ENCODE results near the gene RAP2B.

Gene RAP2B

GRCh38 chr3:153158189-153158588, 3.8 kb upstream of the RAP2B start:
- H3K36me3 ChIP-seq (ENCODE audit: insufficient read depth, low read length), result no peaks in the 10 kb centered on the region
- no peak overlapping the region for H3K4me3 ChIP-seq (ENCODE audit: low read depth, low read length, poor library complexity, severe bottlenecking)
- H3K27me3 ChIP-seq (ENCODE audit: insufficient read depth, low read length), result no peaks in the 10 kb centered on the region; the same call in 1 of the 2 replicates
- H3K9me2 ChIP-seq (ENCODE audit: low read depth, low read length), result no peaks in the 10 kb centered on the region
- H3K79me2 ChIP-seq (ENCODE audit: insufficient read depth, low read length), result peaks cover 1% of the 10 kb centered on the region; the same call in 1 of the 2 replicates
- no peak overlapping the region for H3K9ac ChIP-seq (ENCODE audit: low read length)
- no peak overlapping the region for H3K27ac ChIP-seq (ENCODE audit: low read depth, low read length, poor library complexity, severe bottlenecking)
- no peak overlapping the region for H2AFZ ChIP-seq (ENCODE audit: low read length)
- H3F3A ChIP-seq (ENCODE audit: insufficient read depth, low read length), result no peaks in the 10 kb centered on the region
- no peaks in the 10 kb centered on the region for H3K9me3 ChIP-seq (ENCODE audit: low read length)
- H4K20me1 ChIP-seq (ENCODE audit: insufficient read depth, low read length), result no peaks in the 10 kb centered on the region
- H3K4me1 ChIP-seq (ENCODE audit: insufficient read depth, low read length, severe bottlenecking), result peaks cover 11% of the 10 kb centered on the region
- no peak for TF ChIP-seq EZH2 (IDR thresholded peaks at IDR 0.05; ENCODE audit: borderline replicate concordance, low read length)
- TF ChIP-seq CTCF (IDR thresholded peaks at IDR 0.05; ENCODE audit: low read length), result no peak
- H3K4me2 ChIP-seq (ENCODE audit: low read length), result no peak overlapping the region

GRCh38 chr3:153158961-153159735, 2.9 kb upstream of the RAP2B start:
- no peaks in the 10 kb centered on the region for H3K9me3 ChIP-seq (ENCODE audit: low read length)
- H3K9ac ChIP-seq (ENCODE audit: low read length), result no peak overlapping the region
- TF ChIP-seq CTCF (IDR thresholded peaks at IDR 0.05; ENCODE audit: low read length) (no peak), EZH2 (IDR thresholded peaks at IDR 0.05; ENCODE audit: borderline replicate concordance, low read length) (no peak)
- peaks cover 5% of the 10 kb centered on the region; the same call in 1 of the 2 replicates for H3K79me2 ChIP-seq (ENCODE audit: insufficient read depth, low read length)
- no peaks in the 10 kb centered on the region for H3K36me3 ChIP-seq (ENCODE audit: insufficient read depth, low read length)
- H3F3A ChIP-seq (ENCODE audit: insufficient read depth, low read length), result no peaks in the 10 kb centered on the region
- H3K27me3 ChIP-seq (ENCODE audit: insufficient read depth, low read length), result no peaks in the 10 kb centered on the region; the same call in 1 of the 2 replicates
- peaks cover 20% of the 10 kb centered on the region for H3K4me1 ChIP-seq (ENCODE audit: insufficient read depth, low read length, severe bottlenecking)
- H3K27ac ChIP-seq (ENCODE audit: low read depth, low read length, poor library complexity, severe bottlenecking), result no peak overlapping the region
- H3K4me2 ChIP-seq (ENCODE audit: low read length), result no peak overlapping the region
- H3K4me3 ChIP-seq (ENCODE audit: low read depth, low read length, poor library complexity, severe bottlenecking), result no peak overlapping the region
- no peaks in the 10 kb centered on the region for H4K20me1 ChIP-seq (ENCODE audit: insufficient read depth, low read length)
- no peak overlapping the region for H2AFZ ChIP-seq (ENCODE audit: low read length)
- H3K9me2 ChIP-seq (ENCODE audit: low read depth, low read length), result no peaks in the 10 kb centered on the region

- H2AFZ ChIP-seq (ENCODE audit: low read length), result peak overlapping the region; percentile 42; the same call in 1 of the 2 replicates
- H3K4me2 ChIP-seq (ENCODE audit: low read length), result peak overlapping the region; percentile 97
- no peaks in the 10 kb centered on the region for H3K27me3 ChIP-seq (ENCODE audit: insufficient read depth, low read length)
- H3K9me3 ChIP-seq (ENCODE audit: low read length), result no peaks in the 10 kb centered on the region
- H4K20me1 ChIP-seq (ENCODE audit: insufficient read depth, low read length), result no peaks in the 10 kb centered on the region
- peak overlapping the region; percentile 69 for H3K27ac ChIP-seq (ENCODE audit: low read depth, low read length, poor library complexity, severe bottlenecking)
- no peaks in the 10 kb centered on the region for H3K36me3 ChIP-seq (ENCODE audit: insufficient read depth, low read length)
- TF ChIP-seq EZH2 (IDR thresholded peaks at IDR 0.05; ENCODE audit: borderline replicate concordance, low read length) (no peak), CTCF (IDR thresholded peaks at IDR 0.05; ENCODE audit: low read length) (no peak)
- peaks cover 28% of the 10 kb centered on the region for H3K4me1 ChIP-seq (ENCODE audit: insufficient read depth, low read length, severe bottlenecking)
- peak overlapping the region; percentile 75; the same call in 1 of the 2 replicates for H3K9ac ChIP-seq (ENCODE audit: low read length)
- H3K9me2 ChIP-seq (ENCODE audit: low read depth, low read length), result no peaks in the 10 kb centered on the region
- H3K79me2 ChIP-seq (ENCODE audit: insufficient read depth, low read length), result peaks cover 10% of the 10 kb centered on the region
- peak overlapping the region; percentile 84 for H3K4me3 ChIP-seq (ENCODE audit: low read depth, low read length, poor library complexity, severe bottlenecking)
- no peaks in the 10 kb centered on the region for H3F3A ChIP-seq (ENCODE audit: insufficient read depth, low read length)
These were observed 2.1 kb upstream of the RAP2B start for GRCh38 chr3:153159771-153160397.
